HCT116 (cell line): Measurements from ENCODE around the gene NEO1. TPM values are rescaled to one million over a fixed set of nuclear protein-coding genes. Genes with fewer than 3 reads are reported as not detected.

Source experiments
- ATAC-seq: fragments of 200-7000 bp; cut with Tn5 transposase; 2 replicates; pipeline ENCODE4 v1.9.1; 2020; ENCODE audit warnings: mild to moderate bottlenecking, moderate library complexity
- BruUV-seq: library from RNA; stranded (reverse); fragments of 400-500 nt; replicated peaks from 2 replicates; lab custom pipeline; 2021; lab: Mats Ljungman, UMichigan
- CTCF ChIA-PET: fragments of 300-600 bp; sonication (Branson Sonifier 250); formaldehyde crosslinking; loops from one replicate; lab custom pipeline; 2021; ENCODE audit warnings: antibody characterized with exemption; lab: Charles Lee
- POLR2A ChIA-PET: fragments of 300-600, 350-600 bp; sonication (Branson Sonifier 250); formaldehyde crosslinking; loops from one replicate; lab custom pipeline; 2021; ENCODE audit warnings: antibody characterized with exemption; lab: Charles Lee
- RAD21 ChIA-PET, 2 experiments: fragments of 300-600 bp; sonication (Branson Sonifier 250); formaldehyde crosslinking; loops; one replicate each; lab custom pipeline; 2023; ENCODE audit warnings: low total read pairs in 2 of 2; ENCODE audit not compliant: uncharacterized antibody in 2 of 2, unreplicated experiment in 2 of 2, low non-redundant PET in 1 of 2; lab: Charles Lee
- DNase-seq: peaks from one replicate; pipeline ENCODE4 v3.0.0-alpha.2; 2010; ENCODE audit warnings: low read depth, low spot score
- H2AFZ ChIP-seq: fragments of 200-600 bp; shearing (Covaris generic), sonication (generic); 2 replicates; pipeline ENCODE4 v1.6.1; 2017; ENCODE audit warnings: low read depth, mixed run types, mixed read lengths, antibody characterized with exemption, low read length; ENCODE audit not compliant: poor library complexity, severe bottlenecking
- H3K27ac ChIP-seq: 2 replicates; pipeline ENCODE4 v1.5.1; 2012; ENCODE audit warnings: low read depth, low read length
- H3K27me3 ChIP-seq: fragments of 200-600 bp; sonication (generic); 2 replicates; pipeline ENCODE4 v1.6.1; 2016; ENCODE audit warnings: mixed run types, low read length, mixed read lengths; ENCODE audit not compliant: insufficient read depth
- H3K36me3 ChIP-seq, 2 experiments: fragments of 200-500 bp in 1 of 2; fragments of 200-600 bp in 1 of 2; sonication (Bioruptor generic) in 1 of 2; sonication (generic) in 1 of 2; 2 replicates each; pipeline versions ENCODE4 v1.5.1 to v1.6.1; 2014 to 2016; ENCODE audit warnings: low read length in 2 of 2, inconsistent platforms in 1 of 2, mixed read lengths in 1 of 2, mixed run types in 1 of 2; ENCODE audit not compliant: insufficient read depth in 2 of 2, control insufficient read depth in 1 of 2
- H3K4me1 ChIP-seq, 2 experiments: fragments of 200-600 bp in 1 of 2; sonication (generic) in 1 of 2; 2 replicates each; pipeline versions ENCODE4 v1.5.1 to v1.6.1; 2012 to 2017; ENCODE audit warnings: low read length in 2 of 2, inconsistent platforms in 1 of 2, mild to moderate bottlenecking in 1 of 2, mixed read lengths in 1 of 2, mixed run types in 1 of 2, moderate library complexity in 1 of 2; ENCODE audit not compliant: insufficient read depth in 2 of 2, control insufficient read depth in 1 of 2
- H3K4me2 ChIP-seq: fragments of 200-600 bp; sonication (generic); 2 replicates; pipeline ENCODE4 v1.6.1; 2017; ENCODE audit warnings: mixed run types, low read length, mixed read lengths
- H3K4me3 ChIP-seq, 2 experiments: fragments of 200-600 bp in 1 of 2; sonication (generic) in 1 of 2; replicated peaks in 1 of 2; 2 replicates each; pipeline ENCODE4 v1.5.1; 2011 to 2016; ENCODE audit warnings: low read length in 2 of 2, control low read depth in 1 of 2, low read depth in 1 of 2, mild to moderate bottlenecking in 1 of 2, mixed read lengths in 1 of 2, mixed run types in 1 of 2
- H3K79me2 ChIP-seq: fragments of 200-600 bp; sonication (generic); 2 replicates; pipeline ENCODE4 v1.6.1; 2017; ENCODE audit warnings: mild to moderate bottlenecking, mixed run types, low read length, moderate library complexity, mixed read lengths; ENCODE audit not compliant: insufficient read depth
- H3K9ac ChIP-seq: fragments of 200-600 bp; sonication (generic); 2 replicates; pipeline ENCODE4 v1.6.1; 2016; ENCODE audit warnings: low read length, mixed read lengths
- H3K9me2 ChIP-seq: fragments of 200-600 bp; sonication (generic), shearing (Covaris generic); 2 replicates; pipeline ENCODE4 v1.6.1; 2017; ENCODE audit warnings: mixed run types, mild to moderate bottlenecking, moderate library complexity; ENCODE audit not compliant: insufficient read depth
- H3K9me3 ChIP-seq, 2 experiments: fragments of 200-500 bp in 1 of 2; fragments of 200-600 bp in 1 of 2; sonication (Bioruptor generic) in 1 of 2; sonication (generic) in 1 of 2; 2 replicates each; pipeline ENCODE4 v1.6.1; 2014 to 2017; ENCODE audit warnings: low read length in 2 of 2, mixed read lengths in 2 of 2, inconsistent platforms in 1 of 2, low read depth in 1 of 2, mild to moderate bottlenecking in 1 of 2, mixed run types in 1 of 2, moderate library complexity in 1 of 2; ENCODE audit not compliant: control insufficient read depth in 1 of 2, insufficient read depth in 1 of 2
- H4K20me1 ChIP-seq: fragments of 200-600 bp; sonication (generic), shearing (Covaris generic); 2 replicates; pipeline ENCODE4 v1.6.1; 2017; ENCODE audit warnings: mixed run types, mild to moderate bottlenecking, moderate library complexity; ENCODE audit not compliant: insufficient read depth
- CTCF ChIP-seq, 3 experiments: fragments of 200-600 bp in 1 of 3; sonication (generic) in 1 of 3; IDR thresholded peaks in 2 of 3; conservative IDR thresholded peaks in 1 of 3; 2 replicates each; pipeline ENCODE4 v1.5.1; 2012 to 2017; ENCODE audit warnings: low read depth in 2 of 3, low read length in 2 of 3, antibody characterized with exemption in 1 of 3, borderline replicate concordance in 1 of 3, control low read depth in 1 of 3, mild to moderate bottlenecking in 1 of 3, mixed read lengths in 1 of 3, mixed run types in 1 of 3, moderate library complexity in 1 of 3; ENCODE audit not compliant: insufficient read depth in 1 of 3
- MAX ChIP-seq: IDR thresholded peaks from 2 replicates; pipeline ENCODE4 v1.6.1; 2012
- ZFX ChIP-seq: fragments of 450-650 bp; IDR thresholded peaks from 2 replicates; pipeline ENCODE4 v1.6.1; 2017
- intact Hi-C: fragments of 100-400 bp; cut with micrococcal nuclease; formaldehyde crosslinking; loops from 2 replicates; pipeline ENCODE4 v1.10.0; 2022
- total RNA-seq: library from RNA; stranded (reverse); gene quantifications from one replicate; pipeline ENCODE4 v1.2.1, GENCODE V29; 2021; ENCODE audit not compliant: unreplicated experiment

The NEO1 gene
- total RNA-seq, 1 experiment from 2014 or later = 30.0 TPM

GRCh38 chr15:73329501-73330200 lies 277.4 kb downstream of the NEO1 start:
- ChIA-PET RAD21 (no interaction called here), CTCF (no interaction called here)
- intact Hi-C loops = no loop called here

More at GRCh38 chr15:73329501-73330200, 277.4 kb downstream of the NEO1 start:
- Histone ChIP-seq H2AFZ (no peak overlapping the region), H4K20me1 (no peaks in the 10 kb centered on the region), H3K9ac (no peak overlapping the region), H3K9me3 (no peaks in the 10 kb centered on the region), H3K36me3 (no peaks in the 10 kb centered on the region), H3K4me3 (no peak overlapping the region), H3K4me1 (no peaks in the 10 kb centered on the region), H3K27ac (no peak overlapping the region), H3K4me2 (no peak overlapping the region), H3K79me2 (no peaks in the 10 kb centered on the region), H3K27me3 (no peaks in the 10 kb centered on the region), H3K9me2 (no peaks in the 10 kb centered on the region)
- no peak for ATAC-seq
- POLR2A ChIA-PET = no interaction called here
- no peak for DNase-seq
- BruUV-seq = no TSS peak
- no peak for TF ChIP-seq CTCF (IDR thresholded peaks at IDR 0.05 in 2 of 3, conservative IDR thresholded peaks at IDR 0.05 in 1 of 3; ENCODE audit: borderline replicate concordance in 1 of 3, insufficient read depth in 1 of 3, low read depth in 2 of 3, low read length in 2 of 3)
- TF ChIP-seq MAX = no peak
- no peak for TF ChIP-seq ZFX
